Choroid plexus epithelial cell (primary cell): ENCODE measurements around the gene PRSS8.
A peak's percentile ranks its signal among the peaks of the same experiment; 100 is the strongest.

ENCODE experiments used
- DNase-seq: peaks from one replicate; pipeline ENCODE4 v3.0.0-alpha.2; 2010; ENCODE audit warnings: low read depth
- H3K4me3 ChIP-seq: 2 replicates; pipeline ENCODE4 v1.5.1; 2011; ENCODE audit warnings: low read depth, mild to moderate bottlenecking, control low read depth, low read length, moderate library complexity
- CTCF ChIP-seq: conservative IDR thresholded peaks from 2 replicates; pipeline ENCODE4 v1.5.1; 2011; ENCODE audit warnings: low read depth, mild to moderate bottlenecking, control low read depth, inconsistent platforms, low read length, moderate library complexity

PRSS8 gene

GRCh38 chr16:31135535-31136286 is at the start of gene PRSS8:
TSS of gene PRSS8 (minus strand) at chr16:31135727. CDS start at chr16:31135498, 229 bp downstream.
- H3K4me3 ChIP-seq, result no peak within 1 kb of the TSS
- no peak for DNase-seq
- TF ChIP-seq CTCF, result no peak

GRCh38 chr16:31184888-31185287 is 49.4 kb upstream of the PRSS8 start:
- TF ChIP-seq CTCF, result no peak
- DNase-seq, result no peak
- no peak overlapping the region for H3K4me3 ChIP-seq

- DNase-seq, result peak; percentile 20
- H3K4me3 ChIP-seq, result peak overlapping the region; percentile 18
- no peak for TF ChIP-seq CTCF
These were observed 48.2 kb upstream of the PRSS8 start for GRCh38 chr16:31183432-31184428.

GRCh38 chr16:31182391-31182790 is 46.9 kb upstream of the PRSS8 start:
- DNase-seq, result peak; percentile 41
- no peak for TF ChIP-seq CTCF
- peak overlapping the region; percentile 98 for H3K4me3 ChIP-seq

GRCh38 chr16:31181102-31181830 is 45.7 kb upstream of the PRSS8 start:
- peak; percentile 41 for DNase-seq
- peak overlapping the region; percentile 98 for H3K4me3 ChIP-seq
- no peak for TF ChIP-seq CTCF

GRCh38 chr16:31179747-31180459 is 44.4 kb upstream of the PRSS8 start, which contains the start of gene FUS:
TSS of gene FUS (plus strand) at chr16:31180139. CDS start at chr16:31180215, 76 bp downstream.
- peak within 1 kb of the TSS; percentile 98 for H3K4me3 ChIP-seq
- no peak for TF ChIP-seq CTCF
- peak; percentile 94 for DNase-seq
